ENCODE measurements around the gene ABCA1.

DNA sequence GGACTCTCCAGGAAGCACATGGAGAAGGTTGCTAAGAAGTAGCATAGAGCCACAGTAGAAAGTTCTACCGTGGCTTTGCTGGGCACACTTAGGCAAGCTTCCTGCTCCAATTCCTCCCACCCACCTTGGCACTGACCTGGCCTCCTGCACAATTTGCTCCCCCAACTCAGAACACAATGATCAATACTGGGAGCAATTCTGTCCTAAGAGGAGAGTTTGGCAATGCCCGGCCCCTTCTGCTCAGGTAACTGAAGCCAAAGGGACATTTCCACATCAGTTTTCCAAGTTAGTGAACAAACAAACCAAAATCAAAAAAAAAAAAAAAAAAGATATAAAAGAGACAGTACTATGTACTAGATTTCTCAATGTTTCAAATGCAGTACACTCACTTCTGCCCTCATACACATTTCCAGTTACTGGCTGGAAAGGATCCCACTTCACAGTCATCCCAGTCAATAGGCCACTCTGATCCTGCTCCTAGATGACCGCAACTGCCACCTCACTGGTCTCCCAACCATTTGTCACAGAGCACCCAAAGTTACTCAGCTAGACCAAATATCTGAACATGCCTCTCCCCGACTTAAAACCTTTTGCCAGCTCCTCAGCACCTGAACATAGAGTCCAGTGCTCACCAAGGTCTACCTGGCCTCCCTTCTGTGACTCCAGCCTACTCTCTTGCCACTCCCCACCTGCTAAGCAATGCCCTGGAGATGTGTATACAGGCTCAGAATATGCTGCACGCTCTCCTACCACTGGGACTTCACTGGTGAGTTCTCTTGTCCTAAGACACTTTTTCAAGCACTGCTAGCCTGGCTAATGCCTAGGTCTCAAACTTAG lies 21.3 kb downstream of the ABCA1 start:
- TF ChIP-seq SUZ12 (IDR thresholded peaks at IDR 0.05) (no peak), L3MBTL2 (conservative IDR thresholded peaks at IDR 0.05) (no peak), ELF4 (IDR thresholded peaks at IDR 0.05) (no peak), LEF1 (IDR thresholded peaks at IDR 0.05; ENCODE audit: borderline replicate concordance) (no peak), FOXK2 (IDR thresholded peaks at IDR 0.05) (no peak), BHLHE40 (IDR thresholded peaks at IDR 0.05; ENCODE audit: borderline replicate concordance) (no peak), NFRKB (IDR thresholded peaks at IDR 0.05) (no peak), FOXM1 (IDR thresholded peaks at IDR 0.05; ENCODE audit: borderline replicate concordance) (no peak), SP1 (IDR thresholded peaks at IDR 0.05) (no peak), ARNT (IDR thresholded peaks at IDR 0.05) (no peak)
- TF ChIP-seq, protein P1, sequence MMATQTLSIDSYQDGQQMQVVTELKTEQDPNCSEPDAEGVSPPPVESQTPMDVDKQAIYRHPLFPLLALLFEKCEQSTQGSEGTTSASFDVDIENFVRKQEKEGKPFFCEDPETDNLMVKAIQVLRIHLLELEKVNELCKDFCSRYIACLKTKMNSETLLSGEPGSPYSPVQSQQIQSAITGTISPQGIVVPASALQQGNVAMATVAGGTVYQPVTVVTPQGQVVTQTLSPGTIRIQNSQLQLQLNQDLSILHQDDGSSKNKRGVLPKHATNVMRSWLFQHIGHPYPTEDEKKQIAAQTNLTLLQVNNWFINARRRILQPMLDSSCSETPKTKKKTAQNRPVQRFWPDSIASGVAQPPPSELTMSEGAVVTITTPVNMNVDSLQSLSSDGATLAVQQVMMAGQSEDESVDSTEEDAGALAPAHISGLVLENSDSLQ (IDR thresholded peaks at IDR 0.05), result no peak
